Fibroblast of skin of abdomen (primary cell): ENCODE measurements around the gene MUC4.
A peak's percentile ranks its signal among the peaks of the same experiment; 100 is the strongest.
"Not testable (repeated sequence)": the region's sequence is repeated elsewhere in the genome, so short reads cannot be mapped to it uniquely, and the experiment has no call there.

Source experiments
- DNase-seq: peaks from one replicate; pipeline ENCODE4 v3.0.0-alpha.2; 2013

The MUC4 gene

GRCh38 chr3:195809796-195810454 lies 1.8 kb downstream of the MUC4 start:
- DNase-seq: peak; percentile 10

GRCh38 chr3:195809291-195809785 lies 2.4 kb downstream of the MUC4 start:
- DNase-seq: no peak

- no peak for DNase-seq
Observed at GRCh38 chr3:195808741-195809290, 2.9 kb downstream of the MUC4 start.

- no peak for DNase-seq
Observed at GRCh38 chr3:195807681-195808121, 4.0 kb downstream of the MUC4 start.

- no peak for DNase-seq
Observed at GRCh38 chr3:195806916-195807231, 4.9 kb downstream of the MUC4 start.

- DNase-seq: no peak
Observed at GRCh38 chr3:195806211-195806915, 5.4 kb downstream of the MUC4 start.

GRCh38 chr3:195805588-195805987 lies 6.1 kb downstream of the MUC4 start:
- DNase-seq: not testable (repeated sequence)

GRCh38 chr3:195805181-195805580 lies 6.5 kb downstream of the MUC4 start:
- no peak for DNase-seq

- DNase-seq: no peak
Observed at GRCh38 chr3:195803289-195803908, 8.3 kb downstream of the MUC4 start.

GRCh38 chr3:195802795-195803194 lies 8.9 kb downstream of the MUC4 start:
- no peak for DNase-seq

GRCh38 chr3:195802261-195802701 lies 9.4 kb downstream of the MUC4 start:
- no peak for DNase-seq

- DNase-seq: no peak
Observed at GRCh38 chr3:195801251-195802183, 10.2 kb downstream of the MUC4 start.

GRCh38 chr3:195800240-195800639 lies 11.5 kb downstream of the MUC4 start:
- DNase-seq: no peak

GRCh38 chr3:195796795-195797194 lies 14.9 kb downstream of the MUC4 start:
- no peak for DNase-seq

- DNase-seq: no peak
Observed at GRCh38 chr3:195794708-195795107, 17.0 kb downstream of the MUC4 start.

GRCh38 chr3:195792621-195793020 lies 19.1 kb downstream of the MUC4 start:
- not testable (repeated sequence) for DNase-seq

GRCh38 chr3:195790901-195791300 lies 20.8 kb downstream of the MUC4 start:
- DNase-seq: no peak

GRCh38 chr3:195788711-195789581 lies 22.8 kb downstream of the MUC4 start:
- DNase-seq: no peak

- not testable (repeated sequence) for DNase-seq
Observed at GRCh38 chr3:195785781-195786405, 25.8 kb downstream of the MUC4 start.

GRCh38 chr3:195784031-195784430 lies 27.7 kb downstream of the MUC4 start:
- DNase-seq: not testable (repeated sequence)

GRCh38 chr3:195781236-195781635 lies 30.5 kb downstream of the MUC4 start:
- not testable (repeated sequence) for DNase-seq
